IgD-negative memory B cell (primary cell): ENCODE measurements around the gene EML4. TPM values are rescaled to one million over a fixed set of nuclear protein-coding genes. Genes with fewer than 3 reads are reported as not detected.

ENCODE experiments used
- H3K27ac Mint-ChIP-seq, 3 donors: one replicate each; pipeline ENCODE4 v1.8.0; 2020 to 2022; ENCODE audit warnings: mild to moderate bottlenecking in 3 of 3, mixed read lengths in 3 of 3, moderate library complexity in 1 of 3
- H3K27me3 Mint-ChIP-seq: one replicate; pipeline ENCODE4 v1.8.0; 2021; ENCODE audit warnings: mixed read lengths
- H3K36me3 Mint-ChIP-seq: one replicate; pipeline ENCODE4 v1.8.0; 2020; ENCODE audit warnings: mild to moderate bottlenecking, mixed read lengths
- H3K4me1 Mint-ChIP-seq, 3 donors: one replicate each; pipeline ENCODE4 v1.8.0; 2020 to 2022; ENCODE audit warnings: mixed read lengths in 3 of 3, mild to moderate bottlenecking in 1 of 3
- H3K4me3 Mint-ChIP-seq, 4 donors: one replicate each; pipeline ENCODE4 v1.8.0; 2020 to 2022; ENCODE audit warnings: mild to moderate bottlenecking in 4 of 4, mixed read lengths in 4 of 4, moderate library complexity in 3 of 4
- H3K9me3 Mint-ChIP-seq, 3 donors: one replicate each; pipeline ENCODE4 v1.8.0; 2020 to 2021; ENCODE audit warnings: mixed read lengths in 3 of 3, mild to moderate bottlenecking in 1 of 3
- polyA plus RNA-seq: library from polyadenylated mRNA; unstranded; fragments of 300-500 nt; fragmentation: Illumina TruSeq; gene quantifications from one replicate; pipeline ENCODE4 v1.2.3, GENCODE V29; 2021

The EML4 gene
- polyA plus RNA-seq, 1 donor from 2014 or later, result 78.3 TPM

- Mint-ChIP-seq H3K27ac (peak overlapping the region in 1 of 3 donors; percentile 25), H3K4me3 (no peak overlapping the region), H3K27me3 (no peaks in the 10 kb centered on the region), H3K4me1 (peaks cover 45 to 70% (median 50%) of the 10 kb centered on the region in 3 donors), H3K9me3 (no peaks in the 10 kb centered on the region), H3K36me3 (peaks cover 5% of the 10 kb centered on the region)
Measured at GRCh38 chr2:42205337-42205736, 36.2 kb downstream of the EML4 start.

GRCh38 chr2:42207826-42208225 lies 38.7 kb downstream of the EML4 start:
- peak overlapping the region in 1 of 3 donors; percentile 50 for H3K27ac Mint-ChIP-seq
- H3K27me3 Mint-ChIP-seq, result no peaks in the 10 kb centered on the region
- H3K36me3 Mint-ChIP-seq, result peaks cover 1% of the 10 kb centered on the region
- H3K9me3 Mint-ChIP-seq, result no peaks in the 10 kb centered on the region
- H3K4me3 Mint-ChIP-seq, result peak overlapping the region in 1 of 4 donors; percentile 22
- peaks cover 31 to 66% (median 43%) of the 10 kb centered on the region in 3 donors for H3K4me1 Mint-ChIP-seq

- Mint-ChIP-seq H3K9me3 (no peaks in the 10 kb centered on the region), H3K4me1 (peaks cover 31 to 60% (median 44%) of the 10 kb centered on the region in 3 donors), H3K36me3 (peaks cover 1% of the 10 kb centered on the region), H3K27me3 (no peaks in the 10 kb centered on the region), H3K27ac (no peak overlapping the region), H3K4me3 (peak overlapping the region in 1 of 4 donors; percentile 10)
Measured at GRCh38 chr2:42210203-42210602, 41.0 kb downstream of the EML4 start.

GRCh38 chr2:42211291-42211690 lies 42.1 kb downstream of the EML4 start:
- Mint-ChIP-seq H3K9me3 (no peaks in the 10 kb centered on the region), H3K27me3 (no peaks in the 10 kb centered on the region), H3K4me1 (peaks cover 32 to 56% (median 40%) of the 10 kb centered on the region in 3 donors), H3K27ac (peak overlapping the region in 1 of 3 donors; percentile 6), H3K4me3 (no peak overlapping the region), H3K36me3 (no peaks in the 10 kb centered on the region)

- Mint-ChIP-seq H3K27ac (peak overlapping the region in 1 of 3 donors; percentile 64), H3K27me3 (no peaks in the 10 kb centered on the region), H3K36me3 (no peaks in the 10 kb centered on the region), H3K4me1 (peaks cover 25 to 59% (median 37%) of the 10 kb centered on the region in 3 donors), H3K4me3 (no peak overlapping the region), H3K9me3 (no peaks in the 10 kb centered on the region)
Measured at GRCh38 chr2:42214669-42215068, 45.5 kb downstream of the EML4 start.

- no peaks in the 10 kb centered on the region for H3K27me3 Mint-ChIP-seq
- H3K9me3 Mint-ChIP-seq, result no peaks in the 10 kb centered on the region
- H3K4me3 Mint-ChIP-seq, result no peak overlapping the region
- no peak overlapping the region for H3K27ac Mint-ChIP-seq
- no peaks in the 10 kb centered on the region for H3K36me3 Mint-ChIP-seq
- peaks cover 32 to 56% (median 45%) of the 10 kb centered on the region in 3 donors for H3K4me1 Mint-ChIP-seq
Measured at GRCh38 chr2:42216694-42217093, 47.5 kb downstream of the EML4 start.

GRCh38 chr2:42217307-42217706 lies 48.2 kb downstream of the EML4 start:
- Mint-ChIP-seq H3K27ac (no peak overlapping the region), H3K4me3 (no peak overlapping the region)

GRCh38 chr2:42217914-42218313 lies 48.8 kb downstream of the EML4 start:
- Mint-ChIP-seq H3K9me3 (no peaks in the 10 kb centered on the region), H3K36me3 (no peaks in the 10 kb centered on the region), H3K4me1 (peaks cover 29 to 52% (median 42%) of the 10 kb centered on the region in 3 donors), H3K27ac (peak overlapping the region in 1 of 3 donors; percentile 86), H3K27me3 (no peaks in the 10 kb centered on the region), H3K4me3 (no peak overlapping the region)

More at GRCh38 chr2:42217307-42217706, 48.2 kb downstream of the EML4 start:
- Mint-ChIP-seq H3K9me3 (no peaks in the 10 kb centered on the region), H3K27me3 (no peaks in the 10 kb centered on the region), H3K36me3 (no peaks in the 10 kb centered on the region), H3K4me1 (peaks cover 32 to 56% (median 45%) of the 10 kb centered on the region in 3 donors)

GRCh38 chr2:42218712-42219111 lies 49.6 kb downstream of the EML4 start:
- H3K36me3 Mint-ChIP-seq, result peaks cover 2% of the 10 kb centered on the region
- H3K9me3 Mint-ChIP-seq, result no peaks in the 10 kb centered on the region
- no peak overlapping the region for H3K4me3 Mint-ChIP-seq
- H3K27me3 Mint-ChIP-seq, result no peaks in the 10 kb centered on the region
- peaks cover 34 to 55% (median 46%) of the 10 kb centered on the region in 3 donors for H3K4me1 Mint-ChIP-seq
- peak overlapping the region in 2 of 3 donors; percentile 19 to 33 for H3K27ac Mint-ChIP-seq

- Mint-ChIP-seq H3K4me3 (peak overlapping the region in 1 of 4 donors; percentile 34), H3K27me3 (no peaks in the 10 kb centered on the region), H3K9me3 (no peaks in the 10 kb centered on the region), H3K27ac (peak overlapping the region in 1 of 3 donors; percentile 33), H3K4me1 (peaks cover 38 to 59% (median 51%) of the 10 kb centered on the region in 3 donors), H3K36me3 (peaks cover 2% of the 10 kb centered on the region)
Measured at GRCh38 chr2:42219160-42219559, 50.0 kb downstream of the EML4 start.

- Mint-ChIP-seq H3K4me3 (peak overlapping the region in 1 of 4 donors; percentile 6), H3K27ac (peak overlapping the region; percentile 55 to 73 (median 57)), H3K9me3 (no peaks in the 10 kb centered on the region), H3K4me1 (peaks cover 49 to 63% (median 53%) of the 10 kb centered on the region in 3 donors), H3K27me3 (no peaks in the 10 kb centered on the region), H3K36me3 (peaks cover 5% of the 10 kb centered on the region)
Measured at GRCh38 chr2:42220566-42220965, 51.4 kb downstream of the EML4 start.

GRCh38 chr2:42223067-42223854 lies 54.1 kb downstream of the EML4 start:
- H3K9me3 Mint-ChIP-seq, result no peaks in the 10 kb centered on the region
- peak overlapping the region in 1 of 3 donors; percentile 63 for H3K27ac Mint-ChIP-seq
- peak overlapping the region in 1 of 4 donors; percentile 4 for H3K4me3 Mint-ChIP-seq
- H3K27me3 Mint-ChIP-seq, result no peaks in the 10 kb centered on the region
- peaks cover 49 to 64% (median 56%) of the 10 kb centered on the region in 3 donors for H3K4me1 Mint-ChIP-seq
- H3K36me3 Mint-ChIP-seq, result peaks cover 5% of the 10 kb centered on the region

- H3K4me1 Mint-ChIP-seq, result peaks cover 47 to 64% (median 54%) of the 10 kb centered on the region in 3 donors
- H3K27ac Mint-ChIP-seq, result no peak overlapping the region
- no peaks in the 10 kb centered on the region for H3K9me3 Mint-ChIP-seq
- no peaks in the 10 kb centered on the region for H3K27me3 Mint-ChIP-seq
- no peak overlapping the region for H3K4me3 Mint-ChIP-seq
- H3K36me3 Mint-ChIP-seq, result peaks cover 5% of the 10 kb centered on the region
Measured at GRCh38 chr2:42223855-42224268, 54.7 kb downstream of the EML4 start.

- no peak overlapping the region for H3K27ac Mint-ChIP-seq
- no peaks in the 10 kb centered on the region for H3K27me3 Mint-ChIP-seq
- H3K36me3 Mint-ChIP-seq, result peaks cover 5% of the 10 kb centered on the region
- H3K4me1 Mint-ChIP-seq, result peaks cover 49 to 68% (median 55%) of the 10 kb centered on the region in 3 donors
- no peak overlapping the region for H3K4me3 Mint-ChIP-seq
- no peaks in the 10 kb centered on the region for H3K9me3 Mint-ChIP-seq
Measured at GRCh38 chr2:42224422-42225067, 55.4 kb downstream of the EML4 start.

GRCh38 chr2:42225573-42225972 lies 56.4 kb downstream of the EML4 start:
- Mint-ChIP-seq H3K4me1 (peaks cover 51 to 70% (median 53%) of the 10 kb centered on the region in 3 donors), H3K9me3 (no peaks in the 10 kb centered on the region), H3K4me3 (no peak overlapping the region), H3K27me3 (no peaks in the 10 kb centered on the region), H3K36me3 (peaks cover 5% of the 10 kb centered on the region), H3K27ac (no peak overlapping the region)
